GM23248 (cell line): ENCODE data around the gene RESP18.

Experiments
- EZH2 ChIP-seq: fragments of 200-600 bp; sonication (generic); IDR thresholded peaks from 2 replicates; pipeline ENCODE4 v1.6.1; 2018; ENCODE audit warnings: antibody characterized with exemption, mild to moderate bottlenecking; ENCODE audit not compliant: insufficient read depth, poor library complexity, severe bottlenecking
- EZH2phosphoT487 ChIP-seq: fragments of 200-600 bp; sonication (generic); IDR thresholded peaks from 2 replicates; pipeline ENCODE4 v1.6.1; 2018; ENCODE audit warnings: antibody characterized with exemption, moderate library complexity, mild to moderate bottlenecking, low read depth; ENCODE audit not compliant: insufficient read depth

DNA sequence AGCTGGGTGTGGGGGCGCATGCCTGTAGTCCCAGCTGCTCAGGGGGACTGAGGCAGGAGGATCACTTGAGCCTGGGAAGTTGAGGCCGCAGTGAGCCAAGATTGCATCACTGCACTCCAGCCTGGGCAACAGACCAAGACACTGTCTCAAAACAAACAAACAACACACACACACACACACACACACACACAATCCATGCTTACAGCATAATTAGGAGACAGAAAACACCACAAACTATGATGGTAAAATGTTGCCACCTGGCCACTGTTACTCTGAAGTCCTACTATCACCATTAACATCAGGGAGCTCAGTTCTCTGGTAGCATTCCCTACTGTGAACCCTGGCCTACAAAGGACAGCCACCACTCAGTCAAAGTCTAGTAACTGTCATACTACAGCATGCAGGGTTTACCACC is 36.9 kb upstream of the RESP18 start:
- TF ChIP-seq EZH2 (no peak), EZH2phosphoT487 (no peak)
